GM21786 (cell line): Measurements from ENCODE around the gene HSF2BP.
"Not testable (repeated sequence)": the region's sequence is repeated elsewhere in the genome, so short reads cannot be mapped to it uniquely, and the experiment has no call there.

Source experiments
- ATAC-seq: cut with Tn5 transposase; IDR thresholded peaks from one replicate; pipeline ENCODE4 v1.9.1; 2021; ENCODE audit not compliant: unreplicated experiment

HSF2BP gene

GRCh38 chr21:43599728-43600127 lies 59.6 kb downstream of the HSF2BP start:
- ATAC-seq, result no peak

GRCh38 chr21:43598416-43599120 lies 60.7 kb downstream of the HSF2BP start:
- ATAC-seq, result no peak

GRCh38 chr21:43597540-43598250 lies 61.6 kb downstream of the HSF2BP start:
- no peak for ATAC-seq

GRCh38 chr21:43597052-43597451 lies 62.2 kb downstream of the HSF2BP start:
- no peak for ATAC-seq

- ATAC-seq, result no peak
Observed at GRCh38 chr21:43596616-43597015, 62.7 kb downstream of the HSF2BP start.

DNA sequence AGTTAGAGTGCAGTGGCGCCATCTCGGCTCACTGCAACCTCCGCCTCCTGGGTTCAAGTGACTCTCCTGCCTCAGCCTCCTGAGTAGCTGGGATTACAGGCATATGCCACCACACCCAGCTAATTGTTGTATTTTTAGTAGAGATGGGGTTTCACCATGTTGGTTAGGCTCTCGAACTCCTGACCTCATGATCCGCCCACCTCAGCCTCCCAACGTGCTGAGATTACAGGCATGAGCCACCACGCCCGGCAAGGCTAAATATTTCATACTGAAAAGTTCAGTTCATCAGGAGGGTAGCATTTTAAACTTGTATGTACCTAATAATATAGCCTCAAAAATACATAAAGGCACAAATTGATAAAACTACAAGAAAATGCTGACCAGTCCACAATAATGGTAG lies 63.5 kb downstream of the HSF2BP start:
- not testable (repeated sequence) for ATAC-seq

DNA sequence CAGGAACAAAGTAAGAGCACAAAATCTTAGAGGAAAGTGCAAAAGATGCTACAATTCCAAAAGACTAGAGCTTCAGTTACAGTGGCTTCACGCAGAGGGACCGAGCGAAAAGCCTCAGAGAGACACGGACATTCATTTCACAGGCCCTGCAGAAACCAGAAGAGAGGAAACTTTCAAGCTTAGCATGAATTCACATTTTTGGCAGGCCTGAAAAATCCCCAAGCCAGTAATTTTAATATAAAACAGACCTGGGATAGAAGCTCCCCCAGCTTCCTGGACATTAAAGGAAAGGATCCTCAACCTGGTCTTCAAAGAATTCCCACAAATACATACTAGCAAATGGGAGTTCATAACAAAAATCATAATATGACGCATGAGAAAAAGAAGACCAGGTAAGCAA lies 66.2 kb downstream of the HSF2BP start:
- no peak for ATAC-seq

GRCh38 chr21:43591571-43591970 lies 67.7 kb downstream of the HSF2BP start:
- no peak for ATAC-seq

DNA sequence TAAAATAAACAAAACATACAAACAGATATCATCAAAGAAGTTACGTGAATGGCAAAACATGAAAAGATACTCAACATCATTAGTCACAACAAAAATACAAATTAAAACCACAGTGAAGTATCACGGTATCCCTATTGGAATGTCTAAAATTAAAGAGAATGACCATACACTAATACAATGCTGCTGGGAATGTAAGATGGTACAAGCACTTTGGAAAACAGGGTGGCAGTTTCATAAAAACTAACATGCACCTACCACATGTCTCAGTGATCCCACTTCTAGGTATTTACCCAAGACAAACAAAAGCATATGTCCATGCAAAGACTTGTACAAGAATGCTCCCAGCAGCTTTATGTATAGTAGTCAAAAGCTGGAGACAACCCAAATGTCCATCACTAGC lies 69.1 kb downstream of the HSF2BP start:
- no peak for ATAC-seq

GRCh38 chr21:43588957-43589356 lies 70.3 kb downstream of the HSF2BP start:
- ATAC-seq, result no peak

- no peak for ATAC-seq
Observed at GRCh38 chr21:43585924-43586413, 73.3 kb downstream of the HSF2BP start.

DNA sequence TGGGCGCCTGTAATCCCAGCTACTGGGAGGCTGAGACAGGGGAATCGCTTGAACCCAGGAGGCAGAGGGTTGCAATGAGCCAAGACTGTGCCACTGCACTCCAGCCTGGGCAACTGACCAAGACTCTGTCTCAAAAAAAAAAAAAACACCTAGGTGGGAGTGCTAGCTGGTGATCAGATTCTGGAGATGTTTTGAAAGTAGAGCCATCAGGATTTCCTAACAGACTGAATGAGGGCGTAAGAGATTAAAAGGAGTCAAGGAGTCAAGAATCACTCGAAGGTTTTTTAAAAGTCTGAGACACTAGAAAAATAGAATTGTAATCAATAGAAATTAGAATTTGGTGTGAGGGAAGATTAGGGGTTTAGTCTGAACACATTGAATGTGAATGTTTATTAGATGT lies 73.8 kb downstream of the HSF2BP start:
- ATAC-seq, result no peak

GRCh38 chr21:43581453-43581852 lies 77.8 kb downstream of the HSF2BP start:
- ATAC-seq, result no peak

- no peak for ATAC-seq
Observed at GRCh38 chr21:43578677-43579303, 80.5 kb downstream of the HSF2BP start.

DNA sequence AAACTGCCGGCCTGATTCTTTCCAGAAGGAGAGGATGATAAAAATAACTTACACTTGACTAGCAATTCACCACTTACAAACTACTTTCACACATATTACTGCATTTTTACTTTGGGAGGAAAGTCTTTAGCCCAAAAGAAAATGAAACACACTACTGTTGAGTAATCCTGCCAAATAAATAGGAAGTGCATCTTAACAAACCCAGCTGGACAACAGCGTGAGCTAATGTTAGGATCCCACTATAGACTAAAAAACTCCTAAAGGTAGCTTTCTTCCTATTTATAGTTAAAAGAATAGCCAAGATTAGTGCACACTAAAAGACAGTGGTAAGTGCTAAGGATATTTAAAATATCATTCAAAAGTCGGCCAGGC lies 83.8 kb downstream of the HSF2BP start:
- ATAC-seq, result no peak

GRCh38 chr21:43574741-43575472 lies 84.4 kb downstream of the HSF2BP start:
- no peak for ATAC-seq

DNA sequence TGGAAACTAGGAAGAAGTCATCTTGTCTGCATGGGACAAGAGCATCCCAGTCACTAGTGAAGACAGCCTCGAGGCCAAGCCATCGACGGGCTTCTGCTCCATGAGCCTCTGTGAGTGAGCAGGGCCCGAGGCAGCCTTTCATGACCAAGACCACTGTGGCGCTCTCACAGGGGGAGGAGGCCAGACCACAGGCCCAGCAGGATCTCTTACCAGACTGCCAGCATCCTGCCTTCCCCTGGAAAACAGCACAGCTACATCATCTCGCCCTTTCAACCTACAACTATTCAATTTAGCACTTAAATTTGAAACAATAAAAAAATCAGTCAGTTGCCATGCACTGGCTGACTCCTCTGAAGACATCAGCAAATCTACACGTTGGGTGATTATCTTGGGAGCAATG lies 85.4 kb downstream of the HSF2BP start:
- no peak for ATAC-seq

GRCh38 chr21:43572446-43572845 lies 86.8 kb downstream of the HSF2BP start:
- no peak for ATAC-seq

GRCh38 chr21:43571976-43572375 lies 87.3 kb downstream of the HSF2BP start:
- ATAC-seq, result no peak

GRCh38 chr21:43570195-43570594 lies 89.1 kb downstream of the HSF2BP start:
- ATAC-seq, result not testable (repeated sequence)

DNA sequence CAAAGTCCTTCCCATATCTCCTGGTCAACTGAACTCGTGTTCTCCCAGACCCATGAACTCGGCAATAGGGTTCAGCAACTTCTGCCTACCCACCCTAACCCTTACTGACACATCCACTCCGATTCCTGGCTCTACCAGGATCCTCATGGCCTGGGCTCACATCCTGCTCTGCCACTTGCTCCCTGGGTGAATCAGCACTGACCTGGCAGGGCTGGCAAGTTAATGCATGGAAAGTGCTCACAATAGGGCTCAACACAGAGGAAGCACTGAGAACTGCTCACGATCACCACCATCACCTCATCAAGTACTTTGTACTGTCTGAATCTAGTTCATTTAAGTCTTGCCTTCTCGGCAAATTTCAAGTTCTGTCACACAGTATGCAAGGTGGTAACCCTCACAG lies 96.8 kb downstream of the HSF2BP start:
- not testable (repeated sequence) for ATAC-seq
